DMS153 treated with DMSO at 0.1 percent for 48 hours (cell line): Measurements from ENCODE around the gene PPP1R13L.
"Not testable (repeated sequence)": the region's sequence is repeated elsewhere in the genome, so short reads cannot be mapped to it uniquely, and the experiment has no call there.

Source experiments
- DNase-seq: peaks from one replicate; lab custom pipeline; 2025; ENCODE audit not compliant: unreplicated experiment; lab: John Stamatoyannopoulos, UW

Gene PPP1R13L

DNA sequence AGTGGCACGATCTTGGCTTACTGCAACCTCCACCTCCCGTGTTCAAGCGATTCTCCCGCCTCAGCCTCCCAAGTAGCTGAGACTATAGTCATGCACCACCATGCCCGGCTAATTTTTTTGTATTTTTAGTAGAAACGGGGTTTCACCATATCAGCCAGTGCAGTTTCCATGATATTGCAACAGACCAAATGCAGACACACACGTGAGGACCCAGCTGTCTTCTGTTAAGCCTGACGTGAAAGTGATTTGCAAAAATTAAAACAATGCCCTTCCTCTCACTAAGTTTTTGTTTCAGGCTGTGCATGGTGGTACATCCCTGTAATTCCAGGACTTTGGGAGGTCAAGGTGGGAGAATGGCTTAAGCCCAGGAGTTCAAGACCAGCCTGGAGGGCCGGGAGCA is 26.1 kb upstream of the PPP1R13L start:
- DNase-seq = not testable (repeated sequence)

DNA sequence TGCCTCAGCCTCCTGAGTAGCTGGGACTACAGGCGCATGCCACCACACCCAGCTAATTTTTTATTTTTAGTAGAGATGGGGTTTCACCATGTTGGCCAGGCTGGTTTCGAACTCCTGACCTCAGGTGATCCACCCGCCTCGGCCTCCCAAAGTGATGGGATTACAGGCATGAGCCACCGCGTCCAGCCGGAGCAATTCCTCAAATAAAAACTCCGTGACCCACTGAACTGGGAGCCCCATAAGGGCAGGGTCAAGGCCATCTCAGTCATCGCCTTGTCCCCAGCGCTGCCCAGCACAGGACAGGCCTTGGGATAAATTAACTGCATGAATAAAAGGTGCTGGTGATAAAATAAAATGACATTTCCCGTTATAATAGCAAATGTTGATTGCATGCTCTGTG is 25.0 kb upstream of the PPP1R13L start:
- DNase-seq = not testable (repeated sequence)

DNA sequence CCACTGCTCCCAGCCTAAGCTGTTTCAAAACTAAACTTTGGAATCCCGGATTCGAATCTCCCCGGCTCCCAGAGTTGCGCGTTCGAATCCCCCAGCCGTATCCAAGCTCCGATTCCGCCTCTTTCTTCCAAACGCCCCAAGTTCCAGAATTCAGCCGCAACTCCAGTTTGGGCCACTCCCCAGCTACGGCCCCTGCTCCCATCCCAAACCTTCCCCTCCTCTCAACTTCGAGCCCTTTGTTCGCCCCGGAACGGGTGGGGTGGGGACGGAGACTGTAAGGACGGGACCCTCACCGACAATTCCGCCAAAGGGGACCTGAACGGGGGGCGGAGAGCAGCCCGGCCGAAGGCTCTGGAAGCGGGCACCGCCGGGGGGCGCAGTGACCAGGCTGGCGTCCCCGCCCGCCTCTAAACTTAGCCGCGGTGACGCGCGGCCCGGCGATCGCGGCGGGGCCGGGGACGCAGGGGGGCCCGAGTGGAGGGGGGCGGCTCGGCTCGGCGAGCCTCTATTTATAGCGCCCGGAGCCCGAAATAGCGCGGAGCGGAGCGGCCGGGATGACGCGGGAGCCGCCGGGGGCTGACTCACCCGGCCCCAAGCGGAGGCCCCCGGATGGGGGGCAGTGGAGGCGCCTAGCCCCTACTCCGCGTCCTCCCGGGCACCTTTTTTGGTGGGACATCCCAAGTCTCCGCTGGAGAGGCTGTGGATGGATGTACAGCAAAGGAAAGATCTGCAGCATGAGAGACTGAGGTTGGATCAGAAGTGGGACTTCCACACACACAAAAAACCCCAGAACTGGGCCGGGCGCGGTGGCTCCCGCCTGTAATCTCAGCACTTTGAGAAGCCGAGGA is 23.7 kb upstream of the PPP1R13L start:
- DNase-seq = no peak

DNA sequence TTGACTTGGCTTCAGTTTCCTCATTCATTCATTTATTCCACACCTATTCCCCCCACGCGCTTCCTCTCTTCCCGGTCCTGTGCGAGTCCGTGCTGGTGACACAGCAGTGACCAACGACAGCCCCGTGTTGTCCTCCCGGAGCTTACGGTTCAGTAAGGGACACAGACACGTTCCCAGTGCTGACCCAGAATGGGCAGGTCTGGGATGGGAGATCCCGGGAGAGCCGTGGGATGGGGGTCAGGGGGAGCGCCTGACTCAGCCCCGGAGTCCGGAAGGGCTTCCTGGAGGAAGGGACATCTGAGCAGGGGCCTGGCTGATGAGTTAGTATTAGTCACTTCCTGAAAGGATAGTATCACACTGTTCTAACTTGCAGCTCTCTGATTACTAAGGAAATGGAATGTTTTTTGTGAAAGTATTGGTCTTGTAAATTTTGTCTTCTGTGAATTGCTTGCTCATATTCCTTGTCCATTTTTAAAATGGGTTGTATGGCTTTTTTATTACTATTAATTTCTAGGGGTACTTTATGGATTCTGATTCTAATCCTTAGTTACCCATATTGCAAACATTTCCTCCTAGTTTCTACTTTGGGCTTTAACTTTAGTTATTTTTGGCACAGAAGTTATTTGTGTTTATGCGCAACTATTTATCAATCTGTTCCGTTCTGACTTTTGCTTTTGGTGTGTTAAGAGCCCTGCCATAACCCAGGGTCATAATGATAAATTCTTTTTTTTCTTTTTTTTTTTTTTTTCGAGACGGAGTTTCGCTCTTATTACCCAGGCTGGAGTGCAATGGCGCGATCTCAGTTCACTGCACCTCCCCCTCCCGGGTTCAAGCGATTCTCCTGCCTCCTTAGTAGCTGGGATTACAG is 19.6 kb upstream of the PPP1R13L start:
- DNase-seq = peak; percentile 51

DNA sequence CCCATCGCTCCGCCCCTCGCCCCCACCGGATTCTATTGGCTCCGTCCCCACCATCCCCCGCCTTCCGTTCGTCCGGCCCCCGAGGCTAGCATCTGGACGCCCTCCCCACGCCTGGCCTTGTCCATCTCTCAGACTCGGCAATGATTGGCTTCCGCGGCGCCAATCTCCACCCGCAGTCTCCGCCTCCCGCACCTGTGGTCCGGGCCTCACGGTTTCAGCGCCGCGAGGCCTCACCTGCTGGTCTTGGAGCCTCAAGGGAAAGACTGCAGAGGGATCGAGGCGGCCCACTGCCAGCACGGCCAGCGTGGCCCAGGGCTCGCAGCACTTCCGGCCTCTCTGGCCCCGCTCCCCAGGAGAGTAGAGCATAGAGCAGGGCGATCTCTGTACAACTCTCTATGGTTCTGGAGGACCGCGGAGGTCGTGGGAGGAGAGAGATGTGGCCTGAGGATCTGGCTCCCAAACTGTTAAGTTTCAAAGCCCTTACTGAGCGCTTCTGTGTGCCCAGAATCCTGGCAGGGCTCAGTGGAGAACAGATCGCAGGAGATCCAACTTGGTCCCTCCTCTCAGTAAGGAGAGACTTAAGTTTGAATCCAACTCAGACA is 18.8 kb upstream of the PPP1R13L start, which contains the start of gene ERCC1:
Gene ERCC1 (minus strand): TSS at position 329 of the 602 bp plus-strand sequence. CDS start 543 bp downstream, outside the sequence.
- DNase-seq = peak; percentile 94

DNA sequence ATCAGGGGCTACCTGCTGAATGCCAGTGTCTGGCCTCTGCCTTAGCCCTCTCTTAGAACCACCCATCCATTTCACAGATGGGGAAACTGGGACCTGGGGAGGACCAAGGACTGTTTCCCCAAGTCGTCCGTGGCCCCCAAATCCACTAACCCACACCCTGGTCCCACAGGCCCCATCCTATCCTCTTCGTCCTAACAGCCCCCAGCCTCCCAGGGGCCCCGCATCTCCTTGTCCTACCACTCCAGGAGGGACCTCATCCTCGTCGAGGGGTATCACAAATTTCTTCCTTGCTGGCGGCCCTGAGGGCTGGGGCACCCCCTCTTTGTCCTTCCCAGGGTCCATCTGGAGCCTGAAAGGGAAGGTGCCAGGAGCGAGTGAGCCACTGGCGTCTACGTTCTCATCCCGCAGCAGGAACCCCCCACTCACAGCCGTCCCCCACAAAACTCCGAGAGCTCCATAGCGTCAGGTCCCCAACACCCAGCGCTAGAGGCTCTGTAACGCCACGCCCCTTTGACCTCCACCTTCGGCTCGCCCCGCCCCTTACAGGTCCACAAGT is 18.2 kb upstream of the PPP1R13L start:
- no peak for DNase-seq

DNA sequence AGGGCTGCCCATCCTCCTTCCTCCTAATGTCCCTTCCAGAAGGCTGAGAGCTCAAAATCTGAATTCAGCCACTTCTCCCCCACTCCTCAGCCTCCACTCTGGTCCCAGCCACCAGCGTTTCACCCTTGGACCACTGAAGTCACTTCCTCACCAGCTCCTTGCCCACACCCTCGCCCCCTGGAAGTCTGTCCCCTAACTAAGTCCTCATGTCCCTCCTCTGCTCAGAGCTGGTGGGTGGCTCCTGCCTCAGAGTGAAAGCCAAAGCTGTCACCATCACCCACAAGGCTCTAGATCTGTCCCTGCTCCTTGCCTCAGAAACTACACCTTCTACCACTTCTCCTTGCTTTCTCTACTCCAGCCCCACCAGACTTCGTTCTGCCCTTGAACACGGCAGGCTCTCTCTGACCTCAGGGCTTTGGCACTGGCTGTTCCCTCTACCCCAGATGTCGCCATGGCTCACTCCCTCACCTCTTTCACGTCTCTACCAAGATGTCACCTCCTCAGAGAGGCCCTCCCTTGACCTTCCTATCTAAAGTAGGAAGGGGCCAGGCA is 17.2 kb upstream of the PPP1R13L start:
- DNase-seq = no peak

DNA sequence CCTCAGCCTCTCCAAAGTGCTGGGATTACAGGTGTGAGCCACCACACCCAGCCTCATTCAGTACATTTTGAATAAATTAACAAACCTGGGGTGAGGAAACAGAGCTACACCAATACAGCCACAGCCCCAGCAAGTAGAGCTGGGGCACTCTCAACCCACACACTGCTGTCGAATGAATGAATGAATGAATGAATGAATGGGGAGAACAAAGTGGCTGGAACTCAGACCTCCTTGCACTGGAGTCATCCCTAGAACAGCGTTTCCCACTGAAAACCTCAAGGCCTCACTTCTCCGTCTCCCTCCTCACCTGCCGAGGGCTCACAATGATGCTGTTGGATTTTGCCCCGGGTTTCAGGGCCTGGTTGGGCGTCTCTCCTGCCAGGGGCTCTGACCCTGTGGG is 16.0 kb upstream of the PPP1R13L start:
- no peak for DNase-seq

DNA sequence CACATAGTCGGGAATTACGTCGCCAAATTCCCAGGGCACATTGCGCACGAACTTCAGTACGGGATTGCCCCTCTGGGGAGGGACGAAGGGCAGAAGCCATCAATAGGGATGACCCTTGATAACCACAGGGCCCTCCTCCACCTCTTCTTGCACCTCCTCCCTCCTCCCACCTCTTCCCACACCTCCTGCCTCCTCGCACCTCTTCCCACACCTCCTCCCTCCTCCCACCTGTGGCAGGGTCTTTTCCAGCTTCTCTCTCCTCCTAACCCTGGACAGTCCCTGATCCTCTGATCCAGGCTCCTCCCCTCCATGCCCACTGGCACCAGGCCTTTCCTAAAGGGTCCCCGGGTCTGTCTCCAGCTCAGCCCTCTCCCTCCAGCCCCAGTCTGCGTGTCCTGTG is 15.5 kb upstream of the PPP1R13L start:
- DNase-seq = no peak

DNA sequence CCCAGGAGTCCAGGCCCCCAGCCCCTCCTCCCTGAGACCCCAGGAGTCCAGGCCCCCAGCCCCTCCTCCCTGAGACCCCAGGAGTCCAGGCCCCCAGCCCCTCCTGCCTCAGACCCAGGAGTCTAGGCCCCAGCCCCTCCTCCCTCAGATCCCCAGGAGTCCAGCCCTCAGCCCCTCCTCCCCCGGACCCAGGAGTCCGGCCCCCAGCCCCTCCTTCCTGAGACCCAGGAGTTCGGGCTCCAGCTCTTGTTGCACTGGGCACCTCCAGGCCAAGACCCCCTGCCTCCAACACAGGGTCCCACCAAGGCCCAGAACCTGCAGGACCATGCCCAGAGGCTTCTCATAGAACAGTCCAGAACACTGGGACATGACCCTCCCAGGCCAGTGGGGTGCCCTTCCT is 15.0 kb upstream of the PPP1R13L start:
- DNase-seq = no peak

DNA sequence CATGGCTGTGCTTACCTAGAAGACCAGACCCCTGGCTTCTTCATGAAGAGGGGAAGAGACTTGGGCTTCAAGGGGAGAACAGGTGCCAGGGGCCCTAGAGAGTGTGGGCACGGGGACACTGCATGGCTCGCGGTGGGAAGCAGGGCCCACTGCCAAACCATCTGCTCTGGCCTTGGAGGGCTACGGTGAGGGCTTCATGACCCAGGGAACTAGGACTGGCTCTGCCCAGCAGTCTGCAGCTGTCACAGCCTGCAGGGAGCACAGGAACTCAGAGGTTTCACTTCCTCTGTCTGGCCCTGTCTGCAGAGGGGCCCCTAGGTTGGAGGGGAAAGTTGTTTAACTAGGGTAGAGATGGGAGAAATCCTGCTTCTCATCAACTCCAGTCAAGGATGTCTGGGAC is 14.5 kb upstream of the PPP1R13L start:
- no peak for DNase-seq

DNA sequence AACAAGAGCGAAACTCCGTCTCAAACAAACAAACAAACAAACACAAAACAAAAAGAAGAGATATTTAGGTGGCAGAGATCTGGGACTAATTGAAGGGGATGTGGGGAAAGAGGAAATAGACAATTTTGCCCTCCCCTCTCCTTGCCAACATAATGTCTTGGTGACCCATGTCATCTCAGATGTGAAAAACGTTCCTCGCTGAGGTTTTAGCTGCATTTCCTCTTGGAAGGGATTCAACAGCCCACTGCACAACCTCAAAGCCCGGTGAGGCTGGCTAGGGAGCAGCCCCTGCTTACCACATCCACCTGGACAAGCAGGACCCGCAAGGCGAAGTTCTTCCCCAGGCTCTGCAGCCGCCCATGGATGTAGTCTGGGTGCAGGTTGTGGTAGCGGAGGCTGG is 13.9 kb upstream of the PPP1R13L start:
- no peak for DNase-seq

DNA sequence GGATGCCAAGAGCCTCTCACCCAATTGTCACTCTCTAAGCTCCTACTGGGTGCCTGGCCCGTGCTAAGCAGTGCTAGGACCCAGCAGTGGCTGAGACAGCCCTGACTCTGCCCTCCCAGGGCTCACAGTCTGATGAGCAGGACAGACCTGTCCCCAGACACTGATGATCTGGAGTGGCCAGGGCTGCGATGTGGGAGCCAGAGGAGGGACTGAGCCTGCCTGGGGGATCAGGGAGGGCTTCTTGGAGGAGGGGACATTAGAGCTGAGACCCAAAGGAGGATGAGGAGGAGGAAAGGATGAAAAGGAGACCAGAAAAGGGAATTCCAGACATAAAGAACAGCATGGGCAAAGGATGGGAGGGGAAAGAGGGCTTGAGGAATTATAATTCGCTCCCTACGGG is 12.3 kb upstream of the PPP1R13L start:
- no peak for DNase-seq

DNA sequence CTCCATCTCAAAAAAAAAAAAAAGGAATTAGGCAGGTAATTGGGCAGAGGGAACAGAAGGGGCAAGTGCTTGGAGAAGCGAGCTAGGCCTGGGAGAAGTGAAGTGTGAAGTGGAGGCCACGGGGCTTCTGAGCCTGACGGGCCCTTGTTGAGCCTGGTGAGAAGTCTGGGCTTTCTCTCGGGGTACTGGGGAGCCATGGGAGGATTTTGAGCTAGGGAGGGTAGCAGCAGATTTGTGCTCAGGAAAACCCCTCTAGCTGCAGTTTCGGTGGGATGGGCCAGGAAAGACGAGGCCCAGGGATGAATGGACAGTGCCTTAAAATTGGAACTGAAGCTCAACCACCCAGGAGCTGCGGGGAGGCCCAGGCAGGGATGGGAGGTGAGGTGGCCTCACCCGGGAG is 9.6 kb upstream of the PPP1R13L start:
- DNase-seq = no peak

DNA sequence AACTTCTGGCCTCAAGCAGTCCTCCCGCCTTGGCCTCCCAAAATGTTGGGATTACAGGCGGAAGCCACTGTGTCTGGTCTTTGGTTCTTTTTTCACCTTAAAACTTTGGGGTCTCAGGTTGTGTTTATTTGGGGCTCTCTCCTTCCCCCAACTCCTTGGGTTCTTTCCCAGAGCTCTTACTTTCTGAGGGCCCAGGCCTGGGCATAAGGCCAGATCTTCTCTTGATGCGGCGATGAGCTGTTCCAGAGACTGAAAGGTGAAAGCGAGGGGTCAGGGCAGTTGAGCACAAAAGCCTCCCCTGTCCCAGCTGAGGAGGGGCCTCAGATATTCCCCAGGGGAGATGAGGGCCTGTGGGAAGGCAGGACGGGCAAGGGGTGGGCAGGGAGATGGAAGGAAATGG is 8.6 kb upstream of the PPP1R13L start:
- no peak for DNase-seq

DNA sequence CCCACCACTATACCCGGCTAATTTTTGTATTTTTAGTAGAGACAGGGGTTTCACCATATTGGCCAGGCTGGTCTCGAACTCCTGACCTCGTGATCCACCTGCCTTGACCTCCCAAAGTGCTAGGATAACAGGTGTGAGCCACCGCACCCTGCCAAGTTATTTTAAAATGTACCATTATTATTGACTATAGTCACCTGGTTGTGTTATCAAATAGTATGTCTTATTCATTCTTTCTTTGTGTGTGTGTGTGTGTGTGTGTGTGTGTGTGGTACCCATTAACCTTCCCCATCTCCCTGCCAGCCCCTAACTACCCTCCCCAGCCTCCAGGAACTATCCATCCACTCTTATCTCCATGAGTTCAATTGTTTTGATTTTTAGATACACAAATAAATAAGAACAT is 5.5 kb upstream of the PPP1R13L start:
- not testable (repeated sequence) for DNase-seq

DNA sequence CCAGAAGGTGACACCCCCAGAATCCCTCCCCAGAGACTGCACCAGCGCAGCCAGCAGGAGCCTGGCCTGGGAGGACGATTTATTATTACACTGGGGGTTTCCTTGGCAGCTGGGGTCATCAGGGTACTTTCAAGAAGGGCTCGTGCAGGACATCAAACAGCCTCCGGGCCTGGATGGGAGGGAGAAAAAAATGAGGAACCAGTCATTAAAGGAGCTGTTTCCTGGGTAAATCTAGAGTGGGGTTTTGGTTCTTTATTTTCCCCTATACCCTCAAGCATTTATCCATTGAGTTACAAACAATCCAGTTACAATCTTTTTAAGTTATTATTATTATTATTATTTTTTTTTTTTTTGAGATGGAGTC is 4.7 kb upstream of the PPP1R13L start:
- DNase-seq = no peak

DNA sequence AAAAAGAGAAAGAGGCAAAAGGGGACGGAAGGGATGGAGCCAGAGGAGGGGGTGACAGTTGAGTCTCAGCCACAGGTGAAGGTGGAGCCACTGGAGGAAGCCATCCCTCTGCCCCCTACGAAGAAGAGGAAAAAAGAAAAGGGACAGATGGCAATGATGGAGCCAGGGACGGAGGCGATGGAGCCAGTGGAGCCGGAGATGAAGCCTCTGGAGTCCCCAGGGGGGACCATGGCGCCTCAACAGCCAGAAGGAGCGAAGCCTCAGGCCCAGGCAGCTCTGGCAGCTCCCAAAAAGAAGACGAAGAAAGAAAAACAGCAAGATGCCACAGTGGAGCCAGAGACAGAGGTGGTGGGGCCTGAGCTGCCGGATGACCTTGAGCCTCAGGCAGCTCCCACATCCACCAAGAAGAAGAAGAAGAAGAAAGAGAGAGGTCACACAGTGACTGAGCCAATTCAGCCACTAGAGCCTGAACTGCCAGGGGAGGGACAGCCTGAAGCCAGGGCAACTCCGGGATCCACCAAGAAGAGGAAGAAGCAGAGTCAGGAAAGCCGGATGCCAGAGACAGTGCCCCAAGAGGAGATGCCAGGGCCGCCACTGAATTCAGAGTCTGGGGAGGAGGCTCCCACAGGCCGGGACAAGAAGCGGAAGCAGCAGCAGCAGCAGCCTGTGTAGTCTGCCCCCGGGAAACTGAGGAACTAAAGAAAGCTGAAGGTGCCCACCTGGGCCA is 4.1 kb upstream of the PPP1R13L start:
- DNase-seq = no peak

DNA sequence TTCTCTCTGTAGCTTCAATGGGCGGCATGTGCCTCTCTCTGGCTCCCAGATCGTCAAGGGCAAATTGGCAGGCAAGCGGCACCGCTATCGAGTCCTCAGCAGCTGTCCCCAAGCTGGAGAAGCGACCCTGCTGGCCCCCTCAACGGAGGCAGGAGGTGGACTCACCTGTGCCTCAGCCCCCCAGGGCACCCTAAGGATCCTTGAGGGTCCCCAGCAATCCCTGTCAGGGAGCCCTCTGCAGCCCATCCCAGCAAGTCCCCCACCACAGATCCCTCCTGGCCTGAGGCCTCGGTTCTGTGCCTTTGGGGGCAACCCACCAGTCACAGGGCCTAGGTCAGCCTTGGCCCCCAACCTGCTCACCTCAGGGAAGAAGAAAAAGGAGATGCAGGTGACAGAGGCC is 3.3 kb upstream of the PPP1R13L start:
- no peak for DNase-seq

DNA sequence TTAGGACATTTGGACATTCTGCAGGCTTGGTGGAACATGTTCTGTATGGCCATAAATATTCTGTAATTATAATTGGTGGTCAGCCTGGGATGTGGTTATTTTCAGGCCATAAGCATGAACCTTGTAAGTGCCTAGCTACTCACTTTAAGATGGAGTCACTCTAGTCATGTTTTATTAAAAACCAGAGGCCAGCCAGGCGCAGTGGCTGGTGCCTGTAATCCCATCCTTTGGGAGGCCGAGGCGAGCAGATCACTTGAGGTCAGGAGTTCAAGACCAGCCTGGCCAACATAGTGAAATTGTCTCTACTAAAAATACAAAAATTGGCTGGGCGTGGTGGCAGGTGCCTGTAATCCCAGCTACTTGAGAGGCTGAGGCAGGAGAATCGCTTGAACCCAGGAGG is 2.7 kb upstream of the PPP1R13L start:
- not testable (repeated sequence) for DNase-seq

DNA sequence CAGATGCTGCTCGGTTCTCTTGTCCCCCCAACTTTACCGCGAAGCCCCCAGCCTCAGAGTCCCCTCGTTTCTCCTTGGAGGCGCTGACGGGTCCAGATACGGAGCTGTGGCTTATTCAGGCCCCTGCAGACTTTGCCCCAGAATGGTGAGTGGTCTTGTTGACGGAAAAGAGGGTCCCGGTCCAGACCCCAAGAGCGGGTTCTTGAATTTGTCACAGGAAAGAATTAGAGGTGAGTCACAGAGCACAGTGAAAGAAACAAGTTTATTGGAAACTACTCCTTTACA is 2.2 kb upstream of the PPP1R13L start:
- no peak for DNase-seq
